Measurements from ENCODE around the gene PAPPA.

- no peak for TF ChIP-seq GTF2A2 (tag; IDR thresholded peaks at IDR 0.05)
- no peak for TF ChIP-seq CEBPB (tag; IDR thresholded peaks at IDR 0.05)
- TF ChIP-seq CTCF (IDR thresholded peaks at IDR 0.05 in 2 of 3, conservative IDR thresholded peaks at IDR 0.05 in 1 of 3; ENCODE audit: insufficient read depth in 2 of 3, low read depth in 1 of 3, low read length in 3 of 3): no peak
- no peak for TF ChIP-seq ZC3H8 (IDR thresholded peaks at IDR 0.05)
- TF ChIP-seq POLR2AphosphoS5 (IDR thresholded peaks at IDR 0.05; ENCODE audit: control insufficient read depth, insufficient read depth, low read depth, low read length): no peak
- TF ChIP-seq CBX5 (IDR thresholded peaks at IDR 0.05; ENCODE audit: borderline replicate concordance, low read depth): no peak
- TF ChIP-seq ID3 (CRISPR knock-in tag; IDR thresholded peaks at IDR 0.05): no peak
- no peak for TF ChIP-seq ID3 (tag; IDR thresholded peaks at IDR 0.05)
These were observed 117.7 kb downstream of the PAPPA start for GRCh38 chr9:116271340-116271739.
